Measurements from ENCODE around the gene PAQR4.

Gene PAQR4

DNA sequence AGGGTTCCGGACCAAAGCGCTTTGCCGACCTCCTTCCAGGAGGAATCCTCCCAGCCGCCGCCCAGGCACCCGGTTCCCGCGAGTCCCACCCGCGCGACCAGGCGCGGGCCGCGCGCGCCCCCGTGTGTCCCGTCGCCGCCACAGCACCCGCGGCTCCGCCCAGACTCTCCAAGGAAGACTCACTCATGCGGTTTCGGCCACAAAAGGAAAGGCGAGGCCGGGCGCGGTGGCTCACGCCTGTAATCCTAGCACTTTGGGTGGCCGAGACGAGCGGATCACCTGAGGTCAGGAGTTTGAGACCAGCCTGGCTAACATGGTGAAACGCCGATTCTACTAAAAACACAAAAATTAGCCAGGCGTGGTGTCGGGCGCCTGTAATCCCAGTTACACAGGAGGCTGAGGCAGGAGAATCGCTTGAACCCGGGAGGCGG lies 14.6 kb downstream of the PAQR4 start (continued):
- TF ChIP-seq ZNF830 (tag by site-specific recombination; IDR thresholded peaks at IDR 0.05; ENCODE audit: low read depth): no peak
- TF ChIP-seq ZNF121 (tag by site-specific recombination; IDR thresholded peaks at IDR 0.05): no peak
- TF ChIP-seq, protein P1, sequence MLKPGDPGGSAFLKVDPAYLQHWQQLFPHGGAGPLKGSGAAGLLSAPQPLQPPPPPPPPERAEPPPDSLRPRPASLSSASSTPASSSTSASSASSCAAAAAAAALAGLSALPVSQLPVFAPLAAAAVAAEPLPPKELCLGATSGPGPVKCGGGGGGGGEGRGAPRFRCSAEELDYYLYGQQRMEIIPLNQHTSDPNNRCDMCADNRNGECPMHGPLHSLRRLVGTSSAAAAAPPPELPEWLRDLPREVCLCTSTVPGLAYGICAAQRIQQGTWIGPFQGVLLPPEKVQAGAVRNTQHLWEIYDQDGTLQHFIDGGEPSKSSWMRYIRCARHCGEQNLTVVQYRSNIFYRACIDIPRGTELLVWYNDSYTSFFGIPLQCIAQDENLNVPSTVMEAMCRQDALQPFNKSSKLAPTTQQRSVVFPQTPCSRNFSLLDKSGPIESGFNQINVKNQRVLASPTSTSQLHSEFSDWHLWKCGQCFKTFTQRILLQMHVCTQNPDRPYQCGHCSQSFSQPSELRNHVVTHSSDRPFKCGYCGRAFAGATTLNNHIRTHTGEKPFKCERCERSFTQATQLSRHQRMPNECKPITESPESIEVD (tag by site-specific recombination; IDR thresholded peaks at IDR 0.05): no peak
- no peak for TF ChIP-seq YY1 (tag by site-specific recombination; IDR thresholded peaks at IDR 0.05)
- TF ChIP-seq, protein P2, sequence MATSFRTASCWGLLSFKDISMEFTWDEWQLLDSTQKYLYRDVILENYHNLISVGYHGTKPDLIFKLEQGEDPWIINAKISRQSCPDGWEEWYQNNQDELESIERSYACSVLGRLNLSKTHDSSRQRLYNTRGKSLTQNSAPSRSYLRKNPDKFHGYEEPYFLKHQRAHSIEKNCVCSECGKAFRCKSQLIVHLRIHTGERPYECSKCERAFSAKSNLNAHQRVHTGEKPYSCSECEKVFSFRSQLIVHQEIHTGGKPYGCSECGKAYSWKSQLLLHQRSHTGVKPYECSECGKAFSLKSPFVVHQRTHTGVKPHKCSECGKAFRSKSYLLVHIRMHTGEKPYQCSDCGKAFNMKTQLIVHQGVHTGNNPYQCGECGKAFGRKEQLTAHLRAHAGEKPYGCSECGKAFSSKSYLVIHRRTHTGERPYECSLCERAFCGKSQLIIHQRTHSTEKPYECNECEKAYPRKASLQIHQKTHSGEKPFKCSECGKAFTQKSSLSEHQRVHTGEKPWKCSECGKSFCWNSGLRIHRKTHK (tag by site-specific recombination; IDR thresholded peaks at IDR 0.05): no peak
- TF ChIP-seq, protein P3, sequence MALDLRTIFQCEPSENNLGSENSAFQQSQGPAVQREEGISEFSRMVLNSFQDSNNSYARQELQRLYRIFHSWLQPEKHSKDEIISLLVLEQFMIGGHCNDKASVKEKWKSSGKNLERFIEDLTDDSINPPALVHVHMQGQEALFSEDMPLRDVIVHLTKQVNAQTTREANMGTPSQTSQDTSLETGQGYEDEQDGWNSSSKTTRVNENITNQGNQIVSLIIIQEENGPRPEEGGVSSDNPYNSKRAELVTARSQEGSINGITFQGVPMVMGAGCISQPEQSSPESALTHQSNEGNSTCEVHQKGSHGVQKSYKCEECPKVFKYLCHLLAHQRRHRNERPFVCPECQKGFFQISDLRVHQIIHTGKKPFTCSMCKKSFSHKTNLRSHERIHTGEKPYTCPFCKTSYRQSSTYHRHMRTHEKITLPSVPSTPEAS (tag by site-specific recombination; IDR thresholded peaks at IDR 0.05): no peak
- TF ChIP-seq ZNF426 (tag by site-specific recombination; IDR thresholded peaks at IDR 0.05): no peak
- TF ChIP-seq, protein P4, sequence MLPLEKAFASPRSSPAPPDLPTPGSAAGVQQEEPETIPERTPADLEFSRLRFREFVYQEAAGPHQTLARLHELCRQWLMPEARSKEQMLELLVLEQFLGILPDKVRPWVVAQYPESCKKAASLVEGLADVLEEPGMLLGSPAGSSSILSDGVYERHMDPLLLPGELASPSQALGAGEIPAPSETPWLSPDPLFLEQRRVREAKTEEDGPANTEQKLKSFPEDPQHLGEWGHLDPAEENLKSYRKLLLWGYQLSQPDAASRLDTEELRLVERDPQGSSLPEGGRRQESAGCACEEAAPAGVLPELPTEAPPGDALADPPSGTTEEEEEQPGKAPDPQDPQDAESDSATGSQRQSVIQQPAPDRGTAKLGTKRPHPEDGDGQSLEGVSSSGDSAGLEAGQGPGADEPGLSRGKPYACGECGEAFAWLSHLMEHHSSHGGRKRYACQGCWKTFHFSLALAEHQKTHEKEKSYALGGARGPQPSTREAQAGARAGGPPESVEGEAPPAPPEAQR (tag by site-specific recombination; IDR thresholded peaks at IDR 0.05): no peak
- TF ChIP-seq SCRT1 (tag by site-specific recombination; IDR thresholded peaks at IDR 0.05; ENCODE audit: borderline replicate concordance): no peak
- TF ChIP-seq ZNF292 (tag by site-specific recombination; IDR thresholded peaks at IDR 0.05; ENCODE audit: borderline replicate concordance, low read depth): no peak
- TF ChIP-seq KLF9 (tag by site-specific recombination; IDR thresholded peaks at IDR 0.05; ENCODE audit: low read depth): no peak
- TF ChIP-seq, protein P5, sequence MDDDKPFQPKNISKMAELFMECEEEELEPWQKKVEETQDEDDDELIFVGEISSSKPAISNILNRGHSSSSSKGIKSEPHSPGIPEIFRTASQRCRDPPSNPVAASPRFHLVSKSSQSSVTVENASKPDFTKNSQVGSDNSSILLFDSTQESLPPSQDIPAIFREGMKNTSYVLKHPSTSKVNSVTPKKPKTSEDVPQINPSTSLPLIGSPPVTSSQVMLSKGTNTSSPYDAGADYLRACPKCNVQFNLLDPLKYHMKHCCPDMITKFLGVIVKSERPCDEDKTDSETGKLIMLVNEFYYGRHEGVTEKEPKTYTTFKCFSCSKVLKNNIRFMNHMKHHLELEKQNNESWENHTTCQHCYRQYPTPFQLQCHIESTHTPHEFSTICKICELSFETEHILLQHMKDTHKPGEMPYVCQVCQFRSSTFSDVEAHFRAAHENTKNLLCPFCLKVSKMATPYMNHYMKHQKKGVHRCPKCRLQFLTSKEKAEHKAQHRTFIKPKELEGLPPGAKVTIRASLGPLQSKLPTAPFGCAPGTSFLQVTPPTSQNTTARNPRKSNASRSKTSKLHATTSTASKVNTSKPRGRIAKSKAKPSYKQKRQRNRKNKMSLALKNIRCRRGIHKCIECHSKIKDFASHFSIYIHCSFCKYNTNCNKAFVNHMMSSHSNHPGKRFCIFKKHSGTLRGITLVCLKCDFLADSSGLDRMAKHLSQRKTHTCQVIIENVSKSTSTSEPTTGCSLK (tag by site-specific recombination; IDR thresholded peaks at IDR 0.05): no peak
- no peak for TF ChIP-seq ZNF433 (tag by site-specific recombination; IDR thresholded peaks at IDR 0.05; ENCODE audit: low read depth)
- no peak for TF ChIP-seq ZNF621 (tag by site-specific recombination; IDR thresholded peaks at IDR 0.05)
- TF ChIP-seq, protein P6, sequence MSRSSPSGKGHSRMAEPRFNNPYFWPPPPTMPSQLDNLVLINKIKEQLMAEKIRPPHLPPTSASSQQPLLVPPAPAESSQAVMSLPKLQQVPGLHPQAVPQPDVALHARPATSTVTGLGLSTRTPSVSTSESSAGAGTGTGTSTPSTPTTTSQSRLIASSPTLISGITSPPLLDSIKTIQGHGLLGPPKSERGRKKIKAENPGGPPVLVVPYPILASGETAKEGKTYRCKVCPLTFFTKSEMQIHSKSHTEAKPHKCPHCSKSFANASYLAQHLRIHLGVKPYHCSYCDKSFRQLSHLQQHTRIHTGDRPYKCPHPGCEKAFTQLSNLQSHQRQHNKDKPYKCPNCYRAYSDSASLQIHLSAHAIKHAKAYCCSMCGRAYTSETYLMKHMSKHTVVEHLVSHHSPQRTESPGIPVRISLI (tag by site-specific recombination; IDR thresholded peaks at IDR 0.05): no peak
- TF ChIP-seq ZNF747 (tag by site-specific recombination; IDR thresholded peaks at IDR 0.05): no peak
- no peak for TF ChIP-seq ZNF776 (tag by site-specific recombination; IDR thresholded peaks at IDR 0.05; ENCODE audit: borderline replicate concordance)
- TF ChIP-seq ZNF501 (tag by site-specific recombination; IDR thresholded peaks at IDR 0.05): no peak
- no peak for TF ChIP-seq ZNF133 (tag by site-specific recombination; IDR thresholded peaks at IDR 0.05)
- no peak for TF ChIP-seq ZNF791 (tag by site-specific recombination; IDR thresholded peaks at IDR 0.05)
- TF ChIP-seq ZNF324 (tag by site-specific recombination; IDR thresholded peaks at IDR 0.05): no peak
- TF ChIP-seq ZNF366 (tag by site-specific recombination; conservative IDR thresholded peaks at IDR 0.05): no peak
- TF ChIP-seq ZNF223 (tag by site-specific recombination; IDR thresholded peaks at IDR 0.05): no peak
- TF ChIP-seq ZIC2 (tag by site-specific recombination; IDR thresholded peaks at IDR 0.05): no peak
- no peak for TF ChIP-seq EGR2 (tag by site-specific recombination; IDR thresholded peaks at IDR 0.05; ENCODE audit: low read depth)
- TF ChIP-seq ZNF132 (tag by site-specific recombination; IDR thresholded peaks at IDR 0.05; ENCODE audit: borderline replicate concordance): no peak
- TF ChIP-seq, protein P7, sequence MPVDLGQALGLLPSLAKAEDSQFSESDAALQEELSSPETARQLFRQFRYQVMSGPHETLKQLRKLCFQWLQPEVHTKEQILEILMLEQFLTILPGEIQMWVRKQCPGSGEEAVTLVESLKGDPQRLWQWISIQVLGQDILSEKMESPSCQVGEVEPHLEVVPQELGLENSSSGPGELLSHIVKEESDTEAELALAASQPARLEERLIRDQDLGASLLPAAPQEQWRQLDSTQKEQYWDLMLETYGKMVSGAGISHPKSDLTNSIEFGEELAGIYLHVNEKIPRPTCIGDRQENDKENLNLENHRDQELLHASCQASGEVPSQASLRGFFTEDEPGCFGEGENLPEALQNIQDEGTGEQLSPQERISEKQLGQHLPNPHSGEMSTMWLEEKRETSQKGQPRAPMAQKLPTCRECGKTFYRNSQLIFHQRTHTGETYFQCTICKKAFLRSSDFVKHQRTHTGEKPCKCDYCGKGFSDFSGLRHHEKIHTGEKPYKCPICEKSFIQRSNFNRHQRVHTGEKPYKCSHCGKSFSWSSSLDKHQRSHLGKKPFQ (tag by site-specific recombination; IDR thresholded peaks at IDR 0.05): no peak
- no peak for TF ChIP-seq YY2 (tag by site-specific recombination; IDR thresholded peaks at IDR 0.05)
- no peak for TF ChIP-seq ZBTB1 (tag by site-specific recombination; IDR thresholded peaks at IDR 0.05)
- TF ChIP-seq, protein P8, sequence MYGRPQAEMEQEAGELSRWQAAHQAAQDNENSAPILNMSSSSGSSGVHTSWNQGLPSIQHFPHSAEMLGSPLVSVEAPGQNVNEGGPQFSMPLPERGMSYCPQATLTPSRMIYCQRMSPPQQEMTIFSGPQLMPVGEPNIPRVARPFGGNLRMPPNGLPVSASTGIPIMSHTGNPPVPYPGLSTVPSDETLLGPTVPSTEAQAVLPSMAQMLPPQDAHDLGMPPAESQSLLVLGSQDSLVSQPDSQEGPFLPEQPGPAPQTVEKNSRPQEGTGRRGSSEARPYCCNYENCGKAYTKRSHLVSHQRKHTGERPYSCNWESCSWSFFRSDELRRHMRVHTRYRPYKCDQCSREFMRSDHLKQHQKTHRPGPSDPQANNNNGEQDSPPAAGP (tag by site-specific recombination; IDR thresholded peaks at IDR 0.05): no peak

Measured in HEK293 (cell line).